Liver (tissue), 9 donors: Measurements from ENCODE around the gene HOXB2. TPM values are rescaled to one million over a fixed set of nuclear protein-coding genes. Genes with fewer than 3 reads are reported as not detected.

Experiments used
- DNase-seq: peaks from one replicate; pipeline ENCODE4 v3.0.0-alpha.2; 2017; ENCODE audit warnings: low spot score
- H3K27ac ChIP-seq, 2 donors: one replicate each; pipeline ENCODE4 v1.7.0; 2013; ENCODE audit warnings: inconsistent platforms in 2 of 2, low read length in 2 of 2, control low read depth in 1 of 2, low read depth in 1 of 2, mild to moderate bottlenecking in 1 of 2
- H3K27me3 ChIP-seq, 4 donors: one replicate each; pipeline versions ENCODE4 v1.6.1 to v1.7.0; 2013; ENCODE audit warnings: low read length in 3 of 4, inconsistent platforms in 1 of 4, mild to moderate bottlenecking in 1 of 4, moderate library complexity in 1 of 4; ENCODE audit not compliant: control insufficient read depth in 4 of 4, insufficient read depth in 4 of 4
- H3K36me3 ChIP-seq, 4 donors: one replicate each; pipeline versions ENCODE4 v1.6.1 to v1.7.0; 2013; ENCODE audit warnings: low read length in 3 of 4, mild to moderate bottlenecking in 3 of 4, low read depth in 1 of 4, moderate library complexity in 1 of 4; ENCODE audit not compliant: control insufficient read depth in 4 of 4, insufficient read depth in 3 of 4
- H3K4me1 ChIP-seq, 4 donors: one replicate each; pipeline versions ENCODE4 v1.6.1 to v1.7.0; 2013; ENCODE audit warnings: low read length in 3 of 4, mild to moderate bottlenecking in 3 of 4, moderate library complexity in 1 of 4; ENCODE audit not compliant: control insufficient read depth in 4 of 4, insufficient read depth in 4 of 4
- H3K4me3 ChIP-seq, 3 donors: one replicate each; pipeline versions ENCODE4 v1.6.1 to v1.7.0; 2013; ENCODE audit warnings: low read length in 3 of 3, control low read depth in 1 of 3, low read depth in 1 of 3, mild to moderate bottlenecking in 1 of 3
- H3K9ac ChIP-seq, 2 donors: one replicate each; pipeline ENCODE4 v1.7.0; 2013; ENCODE audit warnings: low read length in 2 of 2, mild to moderate bottlenecking in 2 of 2, moderate library complexity in 2 of 2, control low read depth in 1 of 2, low read depth in 1 of 2
- H3K9me3 ChIP-seq, 4 donors: one replicate each; pipeline versions ENCODE4 v1.6.1 to v1.7.0; 2013; ENCODE audit warnings: low read length in 3 of 4; ENCODE audit not compliant: control insufficient read depth in 4 of 4
- ATF3 ChIP-seq: IDR thresholded peaks from 2 replicates; pipeline ENCODE4 v1.6.1; 2016; ENCODE audit warnings: antibody characterized with exemption
- CTCF ChIP-seq: fragments of 150-350 bp; IDR thresholded peaks from 2 replicates; pipeline ENCODE4 v1.5.1; 2017; ENCODE audit warnings: improper control_type of control experiment, low read depth, low read length; ENCODE audit not compliant: missing input control
- EGR1 ChIP-seq, 2 donors: IDR thresholded peaks; 2 replicates each; pipeline ENCODE4 v1.6.1; 2016 to 2018; ENCODE audit warnings: antibody characterized with exemption in 2 of 2, low read depth in 2 of 2
- FOXA1 ChIP-seq: IDR thresholded peaks from 2 replicates; pipeline ENCODE4 v1.6.1; 2016; ENCODE audit warnings: antibody characterized with exemption
- GABPA ChIP-seq, 2 donors: IDR thresholded peaks in 1 of 2; conservative IDR thresholded peaks in 1 of 2; 2 replicates each; pipeline ENCODE4 v1.6.1; 2016; ENCODE audit warnings: antibody characterized with exemption in 2 of 2, mild to moderate bottlenecking in 1 of 2, moderate library complexity in 1 of 2
- HNF4A ChIP-seq, 2 donors: conservative IDR thresholded peaks; 2 replicates each; pipeline ENCODE4 v1.6.1; 2016; ENCODE audit warnings: antibody characterized with exemption in 2 of 2, mild to moderate bottlenecking in 2 of 2
- HNF4G ChIP-seq: IDR thresholded peaks from 2 replicates; pipeline ENCODE4 v1.6.1; 2016; ENCODE audit warnings: antibody characterized with exemption
- JUND ChIP-seq, 2 donors: IDR thresholded peaks; 2 replicates each; pipeline ENCODE4 v1.6.1; 2016; ENCODE audit warnings: antibody characterized with exemption in 2 of 2
- MAX ChIP-seq: IDR thresholded peaks from 2 replicates; pipeline ENCODE4 v1.6.1; 2016; ENCODE audit warnings: antibody characterized with exemption
- NR2F2 ChIP-seq: IDR thresholded peaks from 2 replicates; pipeline ENCODE4 v1.6.1; 2016; ENCODE audit warnings: antibody characterized with exemption
- RAD21 ChIP-seq, 2 donors: IDR thresholded peaks; 2 replicates each; pipeline ENCODE4 v1.6.1; 2016; ENCODE audit warnings: antibody characterized with exemption in 2 of 2, mild to moderate bottlenecking in 2 of 2
- REST ChIP-seq: IDR thresholded peaks from 2 replicates; pipeline ENCODE4 v1.6.1; 2016; ENCODE audit warnings: antibody characterized with exemption, mild to moderate bottlenecking
- TAF1 ChIP-seq: conservative IDR thresholded peaks from 2 replicates; pipeline ENCODE4 v1.6.1; 2016; ENCODE audit warnings: antibody characterized with exemption, mild to moderate bottlenecking
- YY1 ChIP-seq: IDR thresholded peaks from 2 replicates; pipeline ENCODE4 v1.6.1; 2016; ENCODE audit warnings: antibody characterized with exemption, mild to moderate bottlenecking
- WGBS: extraction: QIAGEN DNeasy Blood & Tissue Kit; methylation state at CpG from one replicate; pipeline ENCODE4 v1.1.7; 2013; 5-methylcytosine and 5-hydroxymethylcytosine counted together
- polyA plus RNA-seq, 2 donors: library from polyadenylated mRNA; stranded (reverse) in 1 of 2; unstranded in 1 of 2; fragments of 200-250 nt in 1 of 2; fragments of >200 nt in 1 of 2; fragmentation: Nextera tagmentation in 1 of 2; extraction: Ambion mirVana in 1 of 2; gene quantifications; one replicate each; pipeline versions ENCODE4 v1.2.1 to v1.2.3, GENCODE V29; 2013 to 2015
- total RNA-seq, 2 donors: library from RNA; depleted of rRNA; stranded (reverse); fragments of >200 nt; gene quantifications; one replicate each; pipeline ENCODE4 v1.2.3, GENCODE V29; 2014
- donor health status: healthy.
- donor health status: healthy.
- donor health status: healthy.
- donor health status: healthy.
- donor health status: healthy.

HOXB2 gene
- total and polyA plus RNA-seq, 4 donors = 0.67 to 2.5 (median 1.8) TPM

GRCh38 chr17:48547808-48548522 is 3.1 kb upstream of the HOXB2 start:
- TF ChIP-seq EGR1 (IDR thresholded peaks at IDR 0.05; ENCODE audit: low read depth in 2 of 2) (no peak), JUND (IDR thresholded peaks at IDR 0.05) (no peak), GABPA (IDR thresholded peaks at IDR 0.05 in 1 of 2, conservative IDR thresholded peaks at IDR 0.05 in 1 of 2) (no peak), NR2F2 (no peak)
- Histone ChIP-seq H3K27ac (peak overlapping the region; percentile 25 to 56), H3K36me3 (no peaks in the 10 kb centered on the region), H3K9ac (no peak overlapping the region), H3K27me3 (peaks cover 0 to 9% (median 4%) of the 10 kb centered on the region in 4 donors), H3K4me3 (no peak overlapping the region), H3K9me3 (no peaks in the 10 kb centered on the region), H3K4me1 (peaks cover 0 to 9% (median 3%) of the 10 kb centered on the region in 4 donors)
- DNase-seq = peak; percentile 42
- 23% methylated on average over 24 of the region's 24 CpGs for WGBS

- H3K27ac ChIP-seq = peak overlapping the region; percentile 53 to 56
- H3K9ac ChIP-seq = peak overlapping the region in 1 of 2 donors; percentile 2
- peaks cover 0 to 12% (median 3%) of the 10 kb centered on the region in 4 donors for H3K4me1 ChIP-seq
- H3K27me3 ChIP-seq = peaks cover 0 to 9% (median 4%) of the 10 kb centered on the region in 4 donors
- H3K9me3 ChIP-seq = no peaks in the 10 kb centered on the region
- H3K4me3 ChIP-seq = no peak overlapping the region
- no peaks in the 10 kb centered on the region for H3K36me3 ChIP-seq
- TF ChIP-seq ATF3 = no peak
- no peak for TF ChIP-seq CTCF
- no peak for TF ChIP-seq EGR1 (IDR thresholded peaks at IDR 0.05; ENCODE audit: low read depth in 2 of 2)
- no peak for TF ChIP-seq RAD21 (IDR thresholded peaks at IDR 0.05)
- no peak for TF ChIP-seq GABPA (IDR thresholded peaks at IDR 0.05 in 1 of 2, conservative IDR thresholded peaks at IDR 0.05 in 1 of 2)
- TF ChIP-seq HNF4A (conservative IDR thresholded peaks at IDR 0.05) = no peak
- peak; percentile 41 for DNase-seq
- 25% methylated on average over 10 of the region's 10 CpGs for WGBS
These were observed 2.3 kb upstream of the HOXB2 start for GRCh38 chr17:48546924-48547807.

- H3K36me3 ChIP-seq = no peaks in the 10 kb centered on the region
- DNase-seq = no peak
- WGBS = 32% methylated on average over 10 of the region's 10 CpGs
- no peak overlapping the region for H3K9ac ChIP-seq
- H3K4me3 ChIP-seq = no peak overlapping the region
- no peaks in the 10 kb centered on the region for H3K9me3 ChIP-seq
- H3K27ac ChIP-seq = peak overlapping the region in 1 of 2 donors; percentile 53
- peaks cover under 1 to 10% (median 5%) of the 10 kb centered on the region in 4 donors for H3K27me3 ChIP-seq
- no peak for TF ChIP-seq MAX
- TF ChIP-seq CTCF = no peak
- no peak for TF ChIP-seq HNF4G
- no peak for TF ChIP-seq TAF1
- no peak for TF ChIP-seq YY1
- no peak for TF ChIP-seq EGR1 (IDR thresholded peaks at IDR 0.05; ENCODE audit: low read depth in 2 of 2)
- TF ChIP-seq REST = no peak
- TF ChIP-seq FOXA1 = no peak
- peaks cover 0 to 12% (median 3%) of the 10 kb centered on the region in 4 donors for H3K4me1 ChIP-seq
These were observed 1.4 kb upstream of the HOXB2 start for GRCh38 chr17:48546137-48546923.
